NCI-H226 (cell line): ENCODE data around the gene NIPAL3.

Experiments used
- DNase-seq: peaks from one replicate; pipeline ENCODE4 v3.0.0-alpha.2; 2015

The NIPAL3 gene

GRCh38 chr1:24391882-24392603, 23.6 kb upstream of the NIPAL3 start:
- DNase-seq, result peak; percentile 54

- no peak for DNase-seq
Measured at GRCh38 chr1:24392604-24392946, 23.0 kb upstream of the NIPAL3 start.

- no peak for DNase-seq
Measured at GRCh38 chr1:24392982-24393650, 22.5 kb upstream of the NIPAL3 start.

DNA sequence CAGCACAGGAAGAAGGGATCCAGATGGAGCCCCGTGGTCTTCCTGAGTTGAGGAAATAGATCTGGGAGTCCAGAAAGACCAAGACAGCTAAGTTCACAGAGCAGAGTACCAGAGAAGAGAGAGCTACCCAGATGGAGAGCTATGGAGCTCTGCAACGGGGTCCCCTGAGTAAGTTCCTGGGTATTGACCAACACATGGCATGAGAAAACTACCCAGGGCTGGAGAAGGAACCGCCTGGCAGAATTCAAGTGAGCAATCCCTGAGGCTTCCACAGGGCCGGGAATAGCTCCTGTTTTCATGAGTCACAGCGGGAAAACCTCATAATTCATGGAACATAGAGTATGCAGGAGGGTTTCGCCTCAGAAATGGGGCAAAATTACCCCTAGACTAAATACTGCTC, 21.7 kb upstream of the NIPAL3 start:
- DNase-seq, result peak; percentile 94

DNA sequence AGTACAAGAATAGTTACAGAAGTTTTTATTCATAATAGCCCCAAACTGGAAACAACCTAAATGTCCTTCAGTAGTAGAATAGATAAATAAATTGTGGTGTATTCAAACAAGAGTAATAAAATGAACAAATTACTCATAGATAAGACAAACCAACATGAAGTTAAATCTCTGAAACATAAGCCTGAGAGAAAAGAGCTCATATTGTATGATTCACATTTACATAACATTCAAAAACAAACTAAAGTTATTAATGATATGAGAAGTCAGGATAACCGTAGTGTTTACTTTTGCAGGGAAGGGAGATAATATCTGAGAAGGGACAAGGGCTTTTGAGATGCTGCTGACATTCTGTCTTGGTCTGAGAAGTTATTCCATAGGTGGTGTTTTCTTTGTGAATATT, 15.5 kb upstream of the NIPAL3 start:
- DNase-seq, result no peak

GRCh38 chr1:24403806-24404205, 11.8 kb upstream of the NIPAL3 start:
- no peak for DNase-seq

- DNase-seq, result no peak
Measured at GRCh38 chr1:24406788-24407187, 8.8 kb upstream of the NIPAL3 start.

DNA sequence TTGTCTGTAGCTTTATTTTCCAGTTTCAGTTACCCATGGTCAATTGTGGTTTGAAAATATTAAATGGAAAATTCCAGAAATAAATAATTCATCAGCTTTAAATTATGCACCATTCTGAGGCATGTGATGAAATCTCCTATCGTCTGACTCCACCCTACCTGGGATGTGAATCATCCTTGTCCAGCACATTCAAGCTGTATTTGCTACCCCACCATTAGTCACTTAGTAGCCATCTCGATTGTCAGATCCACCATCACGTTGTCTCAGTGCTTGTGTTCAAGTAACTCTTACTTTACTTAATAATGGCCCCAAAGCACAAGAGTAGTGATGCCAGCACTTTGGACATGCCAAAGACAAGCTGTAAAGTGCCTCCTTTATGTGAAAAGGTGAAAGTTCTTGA, 6.1 kb upstream of the NIPAL3 start:
- peak; percentile 87 for DNase-seq

DNA sequence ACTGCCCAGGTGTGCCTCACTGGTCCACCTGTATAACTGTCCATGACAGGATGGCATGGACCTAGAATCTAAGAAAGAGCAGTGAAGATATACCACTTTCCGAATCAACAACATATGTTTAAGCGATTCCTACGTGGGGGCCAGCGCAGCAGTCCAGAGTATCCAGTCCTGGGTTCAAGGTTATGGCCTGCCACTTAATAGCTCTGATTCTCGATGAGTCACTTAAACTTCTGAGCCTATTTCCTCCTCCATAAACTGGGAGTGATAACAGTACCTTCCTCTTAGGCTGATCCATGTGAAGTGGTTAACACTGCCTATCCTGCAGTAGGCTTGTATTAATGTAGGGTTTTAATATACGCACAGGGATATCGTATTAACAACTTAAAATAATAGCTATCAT, 4.9 kb upstream of the NIPAL3 start:
- peak; percentile 45 for DNase-seq

GRCh38 chr1:24411963-24412362, 3.6 kb upstream of the NIPAL3 start:
- no peak for DNase-seq

DNA sequence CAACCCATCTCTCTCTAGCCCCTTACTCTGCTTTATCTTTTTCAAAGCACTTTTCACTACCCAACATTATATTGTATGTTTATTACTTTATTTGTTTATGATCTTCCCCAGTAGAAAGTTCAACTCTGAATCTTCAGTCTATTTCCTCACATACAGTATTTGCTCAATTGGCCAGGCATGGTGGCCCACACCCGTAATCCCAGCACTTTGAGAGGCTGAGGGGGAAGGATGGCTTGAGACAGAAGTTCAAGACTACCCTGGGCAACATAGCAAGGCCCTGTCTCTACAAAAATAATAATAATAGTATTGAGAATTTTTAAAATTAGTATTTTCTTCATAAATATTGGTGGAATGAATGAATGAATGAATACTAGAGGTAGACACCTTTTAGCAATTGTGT, 3.2 kb upstream of the NIPAL3 start:
- DNase-seq, result no peak

GRCh38 chr1:24413350-24414163, 2.0 kb upstream of the NIPAL3 start, which contains the start of gene STPG1:
Gene STPG1, minus strand, starts transcription at chr1:24413782. Its CDS starts 12,394 bp downstream, at chr1:24401388.
- DNase-seq, result peak; percentile 88

DNA sequence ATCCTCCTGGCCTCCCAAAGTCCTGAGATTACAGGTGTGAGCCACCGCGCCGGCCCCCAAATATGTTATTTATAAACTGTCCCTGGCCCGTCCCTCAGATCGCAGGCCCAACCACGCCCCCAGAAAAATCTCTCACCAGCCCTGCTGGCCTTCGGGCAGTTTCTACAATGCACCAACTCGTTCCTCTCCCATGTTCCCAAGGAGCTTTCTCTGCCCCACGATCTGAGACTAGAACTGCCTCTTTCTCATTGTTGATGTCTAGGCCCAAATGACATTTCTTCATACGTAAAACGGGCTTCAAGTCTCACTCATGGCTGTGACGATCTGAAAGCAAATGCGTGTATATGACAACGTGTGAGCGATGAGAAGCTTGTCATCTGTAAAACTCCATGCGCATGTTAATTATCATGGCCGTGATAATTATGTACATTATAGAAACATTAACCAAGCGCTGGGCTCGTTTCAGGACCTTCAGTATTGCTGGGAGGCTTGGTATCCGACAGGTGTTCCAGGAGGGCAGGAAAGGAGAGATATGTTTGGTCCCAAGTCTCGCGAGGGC, 748 bp upstream of the NIPAL3 start:
- DNase-seq, result no peak

GRCh38 chr1:24415910-24416665, 486 bp downstream of the NIPAL3 start:
- no peak for DNase-seq

DNA sequence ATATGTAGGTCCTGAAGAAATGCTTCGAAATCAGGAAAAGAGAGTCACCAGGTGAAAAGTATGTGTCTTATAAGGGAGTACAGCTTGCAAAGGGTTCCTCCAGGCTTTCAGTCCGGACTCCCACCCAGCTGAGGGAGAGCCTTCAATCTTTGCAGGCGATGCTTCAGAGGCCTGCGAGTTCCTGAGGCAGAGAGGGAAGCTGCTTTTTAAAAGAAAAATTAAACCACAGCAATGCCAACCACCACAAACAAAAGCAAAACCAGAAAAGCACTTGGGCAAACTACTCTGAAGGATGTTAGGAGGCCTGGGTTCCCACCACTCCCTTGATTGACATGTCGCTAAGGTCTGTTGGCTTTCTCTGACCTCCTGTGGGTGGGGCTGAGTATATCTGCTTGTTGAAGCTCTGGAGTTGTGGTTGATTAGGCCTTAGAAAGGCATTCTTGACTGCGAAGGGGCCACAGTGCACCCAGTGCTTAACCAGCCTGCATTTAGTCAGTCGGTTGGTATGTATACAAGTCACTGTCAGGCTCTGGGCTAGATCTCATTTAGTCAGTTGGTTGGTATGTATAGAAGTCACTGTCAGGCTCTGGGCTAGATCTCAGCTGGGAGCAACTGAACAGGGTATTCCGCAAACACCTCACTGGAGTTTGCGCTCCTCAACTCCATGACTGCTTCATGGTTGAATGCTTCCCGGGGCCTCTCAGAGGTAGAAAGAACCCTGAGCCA, 1.2 kb downstream of the NIPAL3 start:
- DNase-seq, result peak; percentile 99

GRCh38 chr1:24417681-24418080, 2.1 kb downstream of the NIPAL3 start:
- peak; percentile 56 for DNase-seq

DNA sequence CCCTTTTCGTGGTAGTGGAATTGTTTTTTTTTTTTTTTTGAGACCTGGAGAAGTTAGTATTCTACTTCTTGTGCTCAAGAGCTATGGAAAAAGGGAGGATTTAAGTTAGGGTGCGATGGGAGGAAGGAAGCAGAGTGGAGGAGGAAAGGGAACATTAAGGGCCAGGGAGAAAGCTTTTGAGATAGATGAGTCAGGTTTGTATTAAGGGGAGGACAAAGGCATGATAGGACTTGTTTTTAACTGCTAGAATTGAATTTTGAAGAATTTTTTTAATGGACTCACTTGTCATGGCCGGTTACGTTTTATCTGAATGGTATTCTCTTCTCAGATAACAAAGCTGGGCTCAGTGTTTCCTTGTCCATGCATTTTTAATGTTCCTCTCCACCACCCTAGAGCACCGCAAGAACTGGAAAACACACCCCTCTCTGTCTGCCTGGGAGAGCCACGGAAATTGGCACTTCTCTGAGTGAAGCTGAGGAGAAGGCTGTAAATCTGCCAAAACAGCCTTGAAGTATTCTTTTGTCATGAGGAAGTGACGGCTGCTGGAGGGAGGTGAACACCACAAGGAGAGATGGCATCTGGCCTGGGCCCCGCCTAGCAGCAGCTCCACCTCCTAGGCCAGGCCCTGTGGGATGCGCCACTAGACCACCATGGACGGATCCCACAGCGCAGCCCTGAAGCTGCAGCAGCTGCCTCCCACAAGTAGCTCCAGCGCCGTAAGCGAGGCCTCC, 3.5 kb downstream of the NIPAL3 start:
- peak; percentile 96 for DNase-seq

- no peak for DNase-seq
Measured at GRCh38 chr1:24420547-24420946, 4.9 kb downstream of the NIPAL3 start.

- no peak for DNase-seq
Measured at GRCh38 chr1:24421502-24421901, 5.9 kb downstream of the NIPAL3 start.

DNA sequence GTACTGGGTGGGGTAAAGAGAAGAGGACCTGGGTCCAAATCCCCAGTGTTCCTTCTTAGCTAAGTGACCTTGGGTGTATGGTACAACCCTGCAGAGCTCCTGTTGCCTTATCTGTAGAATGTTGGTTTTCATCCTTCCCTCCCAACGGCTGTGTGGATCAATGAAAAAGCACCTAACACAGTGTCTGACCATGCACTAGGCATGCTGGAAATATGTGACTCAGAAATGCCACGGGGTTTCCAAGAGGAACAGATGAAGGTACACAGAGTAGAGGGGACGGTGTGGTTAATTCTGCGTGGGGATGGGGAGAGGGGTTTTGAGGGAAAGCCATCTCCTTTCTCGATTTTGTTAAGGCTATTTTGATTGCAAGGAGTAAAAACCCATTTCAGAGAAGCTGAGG, 8.6 kb downstream of the NIPAL3 start:
- no peak for DNase-seq

DNA sequence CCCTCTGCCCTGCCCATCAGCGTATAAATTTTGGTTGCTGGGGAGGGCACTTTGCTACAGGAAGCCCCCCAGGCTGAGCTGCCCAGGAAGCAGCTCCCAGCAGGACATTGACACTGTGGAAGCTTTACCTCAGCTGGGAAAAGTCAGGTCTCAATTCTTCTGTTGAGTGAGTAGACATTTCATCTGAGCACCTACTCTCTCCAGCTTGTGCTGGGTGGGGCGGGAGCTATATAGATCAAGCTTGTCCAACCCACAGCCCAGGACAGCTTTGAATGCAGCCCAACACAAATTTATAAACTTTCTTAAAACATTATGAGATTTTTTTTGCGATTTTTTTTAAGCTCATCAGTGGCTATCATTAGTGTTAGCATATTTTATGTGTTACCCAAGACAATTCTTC, 9.4 kb downstream of the NIPAL3 start:
- DNase-seq, result no peak
